Liver (tissue), 9 donors: Measurements from ENCODE around the gene SH3D19. TPM values are rescaled to one million over a fixed set of nuclear protein-coding genes. Genes with fewer than 3 reads are reported as not detected.

ENCODE experiments used
- DNase-seq: peaks from one replicate; pipeline ENCODE4 v3.0.0-alpha.2; 2017; ENCODE audit warnings: low spot score
- H3K27ac ChIP-seq, 2 donors: one replicate each; pipeline ENCODE4 v1.7.0; 2013; ENCODE audit warnings: inconsistent platforms in 2 of 2, low read length in 2 of 2, control low read depth in 1 of 2, low read depth in 1 of 2, mild to moderate bottlenecking in 1 of 2
- H3K27me3 ChIP-seq, 4 donors: one replicate each; pipeline versions ENCODE4 v1.6.1 to v1.7.0; 2013; ENCODE audit warnings: low read length in 3 of 4, inconsistent platforms in 1 of 4, mild to moderate bottlenecking in 1 of 4, moderate library complexity in 1 of 4; ENCODE audit not compliant: control insufficient read depth in 4 of 4, insufficient read depth in 4 of 4
- H3K36me3 ChIP-seq, 4 donors: one replicate each; pipeline versions ENCODE4 v1.6.1 to v1.7.0; 2013; ENCODE audit warnings: low read length in 3 of 4, mild to moderate bottlenecking in 3 of 4, low read depth in 1 of 4, moderate library complexity in 1 of 4; ENCODE audit not compliant: control insufficient read depth in 4 of 4, insufficient read depth in 3 of 4
- H3K4me1 ChIP-seq, 4 donors: one replicate each; pipeline versions ENCODE4 v1.6.1 to v1.7.0; 2013; ENCODE audit warnings: low read length in 3 of 4, mild to moderate bottlenecking in 3 of 4, moderate library complexity in 1 of 4; ENCODE audit not compliant: control insufficient read depth in 4 of 4, insufficient read depth in 4 of 4
- H3K4me3 ChIP-seq, 3 donors: one replicate each; pipeline versions ENCODE4 v1.6.1 to v1.7.0; 2013; ENCODE audit warnings: low read length in 3 of 3, control low read depth in 1 of 3, low read depth in 1 of 3, mild to moderate bottlenecking in 1 of 3
- H3K9ac ChIP-seq, 2 donors: one replicate each; pipeline ENCODE4 v1.7.0; 2013; ENCODE audit warnings: low read length in 2 of 2, mild to moderate bottlenecking in 2 of 2, moderate library complexity in 2 of 2, control low read depth in 1 of 2, low read depth in 1 of 2
- H3K9me3 ChIP-seq, 4 donors: one replicate each; pipeline versions ENCODE4 v1.6.1 to v1.7.0; 2013; ENCODE audit warnings: low read length in 3 of 4; ENCODE audit not compliant: control insufficient read depth in 4 of 4
- ATF3 ChIP-seq: IDR thresholded peaks from 2 replicates; pipeline ENCODE4 v1.6.1; 2016; ENCODE audit warnings: antibody characterized with exemption
- FOXA1 ChIP-seq: IDR thresholded peaks from 2 replicates; pipeline ENCODE4 v1.6.1; 2016; ENCODE audit warnings: antibody characterized with exemption
- FOXA2 ChIP-seq: IDR thresholded peaks from 2 replicates; pipeline ENCODE4 v1.6.1; 2016; ENCODE audit warnings: antibody characterized with exemption
- GABPA ChIP-seq, 2 donors: IDR thresholded peaks in 1 of 2; conservative IDR thresholded peaks in 1 of 2; 2 replicates each; pipeline ENCODE4 v1.6.1; 2016; ENCODE audit warnings: antibody characterized with exemption in 2 of 2, mild to moderate bottlenecking in 1 of 2, moderate library complexity in 1 of 2
- HNF4A ChIP-seq, 2 donors: conservative IDR thresholded peaks; 2 replicates each; pipeline ENCODE4 v1.6.1; 2016; ENCODE audit warnings: antibody characterized with exemption in 2 of 2, mild to moderate bottlenecking in 2 of 2
- JUND ChIP-seq, 2 donors: IDR thresholded peaks; 2 replicates each; pipeline ENCODE4 v1.6.1; 2016; ENCODE audit warnings: antibody characterized with exemption in 2 of 2
- MAX ChIP-seq: IDR thresholded peaks from 2 replicates; pipeline ENCODE4 v1.6.1; 2016; ENCODE audit warnings: antibody characterized with exemption
- NR2F2 ChIP-seq: IDR thresholded peaks from 2 replicates; pipeline ENCODE4 v1.6.1; 2016; ENCODE audit warnings: antibody characterized with exemption
- RAD21 ChIP-seq, 2 donors: IDR thresholded peaks; 2 replicates each; pipeline ENCODE4 v1.6.1; 2016; ENCODE audit warnings: antibody characterized with exemption in 2 of 2, mild to moderate bottlenecking in 2 of 2
- REST ChIP-seq: IDR thresholded peaks from 2 replicates; pipeline ENCODE4 v1.6.1; 2016; ENCODE audit warnings: antibody characterized with exemption, mild to moderate bottlenecking
- RXRA ChIP-seq, 2 donors: IDR thresholded peaks; 2 replicates each; pipeline ENCODE4 v1.6.1; 2017 to 2018; ENCODE audit warnings: antibody characterized with exemption in 2 of 2, mild to moderate bottlenecking in 1 of 2
- SP1 ChIP-seq: IDR thresholded peaks from 2 replicates; pipeline ENCODE4 v1.6.1; 2018; ENCODE audit warnings: antibody characterized with exemption, mild to moderate bottlenecking
- YY1 ChIP-seq: IDR thresholded peaks from 2 replicates; pipeline ENCODE4 v1.6.1; 2016; ENCODE audit warnings: antibody characterized with exemption, mild to moderate bottlenecking
- ZBTB33 ChIP-seq: IDR thresholded peaks from 2 replicates; pipeline ENCODE4 v1.6.1; 2016; ENCODE audit warnings: antibody characterized with exemption
- WGBS: extraction: QIAGEN DNeasy Blood & Tissue Kit; methylation state at CpG from one replicate; pipeline ENCODE4 v1.1.7; 2013; 5-methylcytosine and 5-hydroxymethylcytosine counted together
- polyA plus RNA-seq, 2 donors: library from polyadenylated mRNA; stranded (reverse) in 1 of 2; unstranded in 1 of 2; fragments of 200-250 nt in 1 of 2; fragments of >200 nt in 1 of 2; fragmentation: Nextera tagmentation in 1 of 2; extraction: Ambion mirVana in 1 of 2; gene quantifications; one replicate each; pipeline versions ENCODE4 v1.2.1 to v1.2.3, GENCODE V29; 2013 to 2015
- total RNA-seq, 2 donors: library from RNA; depleted of rRNA; stranded (reverse); fragments of >200 nt; gene quantifications; one replicate each; pipeline ENCODE4 v1.2.3, GENCODE V29; 2014
- donor health status: healthy.
- donor health status: healthy.
- donor health status: healthy.
- donor health status: healthy.
- donor health status: healthy.

The SH3D19 gene
- total and polyA plus RNA-seq, 4 donors = 11.0 to 22.2 (median 17.1) TPM

GRCh38 chr4:151267822-151268535 lies 57.4 kb downstream of the SH3D19 start:
- TF ChIP-seq HNF4A (conservative IDR thresholded peaks at IDR 0.05) (peak in 1 of 2 donors; percentile 11), GABPA (IDR thresholded peaks at IDR 0.05 in 1 of 2, conservative IDR thresholded peaks at IDR 0.05 in 1 of 2) (no peak)
- Histone ChIP-seq H3K9ac (no peak overlapping the region), H3K36me3 (peaks cover 0 to 2% (median 0%) of the 10 kb centered on the region in 4 donors), H3K4me1 (peaks cover 0 to 4% (median 3%) of the 10 kb centered on the region in 4 donors), H3K27ac (no peak overlapping the region), H3K4me3 (no peak overlapping the region), H3K9me3 (no peaks in the 10 kb centered on the region), H3K27me3 (no peaks in the 10 kb centered on the region)
- DNase-seq = no peak
- WGBS = 64% methylated on average over 7 of the region's 7 CpGs

- TF ChIP-seq HNF4A (conservative IDR thresholded peaks at IDR 0.05) (peak; percentile 35), FOXA2 (no peak), REST (no peak), MAX (no peak), RXRA (IDR thresholded peaks at IDR 0.05) (peak; percentile 27 to 30), RAD21 (IDR thresholded peaks at IDR 0.05) (no peak), ATF3 (no peak), NR2F2 (no peak)
- Histone ChIP-seq H3K9me3 (no peaks in the 10 kb centered on the region), H3K4me3 (no peak overlapping the region), H3K9ac (no peak overlapping the region), H3K27ac (no peak overlapping the region), H3K36me3 (peaks cover 0 to 2% (median 0%) of the 10 kb centered on the region in 4 donors), H3K4me1 (peaks cover 0 to 4% (median 3%) of the 10 kb centered on the region in 4 donors), H3K27me3 (no peaks in the 10 kb centered on the region)
- WGBS = 44% methylated on average over 4 of the region's 4 CpGs
- no peak for DNase-seq
Observed at GRCh38 chr4:151267104-151267503, 58.3 kb downstream of the SH3D19 start.

- Histone ChIP-seq H3K4me3 (no peak overlapping the region), H3K9ac (no peak overlapping the region), H3K27ac (no peak overlapping the region), H3K36me3 (no peaks in the 10 kb centered on the region), H3K4me1 (peaks cover 0 to 4% (median 3%) of the 10 kb centered on the region in 4 donors), H3K27me3 (no peaks in the 10 kb centered on the region), H3K9me3 (no peaks in the 10 kb centered on the region)
- 94% methylated on average over 1 of the region's 1 CpG for WGBS
- DNase-seq = no peak
- no peak for TF ChIP-seq NR2F2
- no peak for TF ChIP-seq FOXA2
- no peak for TF ChIP-seq RAD21 (IDR thresholded peaks at IDR 0.05)
- TF ChIP-seq ATF3 = no peak
- no peak for TF ChIP-seq GABPA (IDR thresholded peaks at IDR 0.05 in 1 of 2, conservative IDR thresholded peaks at IDR 0.05 in 1 of 2)
- TF ChIP-seq YY1 = no peak
- TF ChIP-seq MAX = no peak
- TF ChIP-seq SP1 = no peak
- no peak for TF ChIP-seq ZBTB33
- no peak for TF ChIP-seq FOXA1
- TF ChIP-seq REST = no peak
- no peak for TF ChIP-seq JUND (IDR thresholded peaks at IDR 0.05)
Observed at GRCh38 chr4:151266497-151266896, 58.9 kb downstream of the SH3D19 start.
